PC-3 (cell line): ENCODE measurements around the gene CLTCL1.

Experiments
- CTCF ChIP-seq: fragments of 300-600 bp; sonication (generic); conservative IDR thresholded peaks from 2 replicates; pipeline ENCODE4 v1.5.1; 2017; ENCODE audit warnings: antibody characterized with exemption, low read depth, mild to moderate bottlenecking, low read length
- EZH2 ChIP-seq: fragments of 300-600 bp; sonication (generic); IDR thresholded peaks from one replicate; pipeline ENCODE4 v1.6.1; 2017; ENCODE audit warnings: antibody characterized with exemption, mild to moderate bottlenecking, low read length; ENCODE audit not compliant: unreplicated experiment

- no peak for TF ChIP-seq CTCF
- TF ChIP-seq EZH2, result no peak
These were observed 140.8 kb downstream of the CLTCL1 start for GRCh38 chr22:19150482-19151328.
